Measurements from ENCODE around the gene FCAR. TPM values are rescaled to one million over a fixed set of nuclear protein-coding genes. Genes with fewer than 3 reads are reported as not detected.
"Not testable (repeated sequence)": the region's sequence is repeated elsewhere in the genome, so short reads cannot be mapped to it uniquely, and the experiment has no call there.

Gene FCAR
- total and polyA plus RNA-seq, 2 donors (not counting 1 experiment from before 2014, with no cell fraction given) = 1.9 TPM; not detected in 1

GRCh38 chr19:54903303-54903702 lies 29.3 kb downstream of the FCAR start:
- CTCF ChIA-PET = no interaction called here

GRCh38 chr19:54904261-54904660 lies 30.2 kb downstream of the FCAR start:
- H3K4me3 ChIP-seq (ENCODE audit: control extremely low read depth in 1 of 5, extremely low read depth in 1 of 5, insufficient read depth in 1 of 5, low read depth in 2 of 5, low read length in 4 of 5); H3K36me3 ChIP-seq (replicated peaks in 1 of 2; ENCODE audit: control extremely low read depth in 1 of 2, control insufficient read depth in 1 of 2, extremely low read depth in 1 of 2, insufficient read depth in 2 of 2, low read length in 1 of 2); CTCF ChIA-PET; H3K4me1 Mint-ChIP-seq; DNase-seq; intact Hi-C loops (cut with micrococcal nuclease); POLR2A ChIA-PET; H3K27me3 ChIP-seq (replicated peaks in 1 of 4; ENCODE audit: control extremely low read depth in 1 of 4, control insufficient read depth in 3 of 4, insufficient read depth in 4 of 4, low read length in 3 of 4); ATAC-seq (ENCODE audit: low read depth); H3K27ac Mint-ChIP-seq; H3K4me1 ChIP-seq (ENCODE audit: control insufficient read depth in 2 of 2, insufficient read depth in 2 of 2, low read length in 2 of 2); H3K4me3 Mint-ChIP-seq; H3K9me3 ChIP-seq (ENCODE audit: control extremely low read depth in 1 of 3, control insufficient read depth in 2 of 3, insufficient read depth in 1 of 3, low read length in 2 of 3); H3K9ac ChIP-seq (ENCODE audit: low read length); H3K4me2 ChIP-seq (replicated peaks; ENCODE audit: low read depth, low read length, poor library complexity, severe bottlenecking); H3K79me2 ChIP-seq (ENCODE audit: control insufficient read depth, insufficient read depth, low read length); H4K20me1 ChIP-seq (ENCODE audit: control insufficient read depth, insufficient read depth, low read length, poor library complexity, severe bottlenecking); H2AFZ ChIP-seq (ENCODE audit: insufficient read depth, low read depth, low read length, poor library complexity, severe bottlenecking); H3K27ac ChIP-seq (ENCODE audit: low read length in 2 of 2); H3K9me3 Mint-ChIP-seq (ENCODE audit: insufficient read depth): not testable (repeated sequence)
- H3K27me3 Mint-ChIP-seq = peaks cover 19% of the 10 kb centered on the region
- no CpG with 5 or more reads among the region's 4 CpGs for WGBS (ENCODE audit: insufficient coverage)

More at GRCh38 chr19:54903303-54903702, 29.3 kb downstream of the FCAR start:
- no peaks in the 10 kb centered on the region for H3K4me1 ChIP-seq (ENCODE audit: control insufficient read depth in 2 of 2, insufficient read depth in 2 of 2, low read length in 2 of 2)
- no peak overlapping the region for H3K4me3 ChIP-seq (ENCODE audit: control extremely low read depth in 1 of 5, extremely low read depth in 1 of 5, insufficient read depth in 1 of 5, low read depth in 2 of 5, low read length in 4 of 5)
- intact Hi-C loops (cut with micrococcal nuclease) = no loop called here
- H3K4me2 ChIP-seq (replicated peaks; ENCODE audit: low read depth, low read length, poor library complexity, severe bottlenecking) = no peak overlapping the region
- ATAC-seq (ENCODE audit: low read depth) = no peak
- no peak overlapping the region for H3K27ac ChIP-seq (ENCODE audit: low read length in 2 of 2)
- no peak for TF ChIP-seq CTCF (IDR thresholded peaks at IDR 0.05)
- TF ChIP-seq EZH2 (IDR thresholded peaks at IDR 0.05; ENCODE audit: borderline replicate concordance, insufficient read depth, low read depth, low read length, poor library complexity, severe bottlenecking) = no peak
- H3K79me2 ChIP-seq (ENCODE audit: control insufficient read depth, insufficient read depth, low read length) = no peaks in the 10 kb centered on the region
- Mint-ChIP-seq H3K9me3 (ENCODE audit: insufficient read depth) (no peaks in the 10 kb centered on the region), H3K4me3 (no peak overlapping the region), H3K27ac (no peak overlapping the region), H3K27me3 (peaks cover 28% of the 10 kb centered on the region), H3K4me1 (no peaks in the 10 kb centered on the region)
- no CpG with 5 or more reads among the region's 6 CpGs for WGBS (ENCODE audit: insufficient coverage)
- POLR2A ChIA-PET = no interaction called here
- no peaks in the 10 kb centered on the region for H3K9me3 ChIP-seq (ENCODE audit: control extremely low read depth in 1 of 3, control insufficient read depth in 2 of 3, insufficient read depth in 1 of 3, low read length in 2 of 3)
- H3K27me3 ChIP-seq (replicated peaks in 1 of 4; ENCODE audit: control extremely low read depth in 1 of 4, control insufficient read depth in 3 of 4, insufficient read depth in 4 of 4, low read length in 3 of 4) = peaks cover 0 to 2% (median 0%) of the 10 kb centered on the region in 4 experiments
- no peak for DNase-seq
- no peaks in the 10 kb centered on the region for H4K20me1 ChIP-seq (ENCODE audit: control insufficient read depth, insufficient read depth, low read length, poor library complexity, severe bottlenecking)
- H3K36me3 ChIP-seq (replicated peaks in 1 of 2; ENCODE audit: control extremely low read depth in 1 of 2, control insufficient read depth in 1 of 2, extremely low read depth in 1 of 2, insufficient read depth in 2 of 2, low read length in 1 of 2) = no peaks in the 10 kb centered on the region
- no peak overlapping the region for H3K9ac ChIP-seq (ENCODE audit: low read length)
- no peak overlapping the region for H2AFZ ChIP-seq (ENCODE audit: insufficient read depth, low read depth, low read length, poor library complexity, severe bottlenecking)
